Sigmoid colon (tissue), 4 donors: ENCODE measurements around the gene PAIP2B.

Experiments used
- EP300 ChIP-seq, 4 donors: sonication (generic); formaldehyde crosslinking; IDR thresholded peaks; one replicate each; pipeline ENCODE4 v1.6.1; 2017; ENCODE audit warnings: antibody characterized with exemption in 4 of 4
- POLR2A ChIP-seq, 2 donors: fragments of 450-650 bp; IDR thresholded peaks; one replicate each; pipeline ENCODE4 v1.6.1; 2016; ENCODE audit warnings: antibody characterized with exemption in 2 of 2, mild to moderate bottlenecking in 2 of 2, moderate library complexity in 2 of 2
- POLR2AphosphoS5 ChIP-seq, 4 donors: sonication (generic); formaldehyde crosslinking; IDR thresholded peaks; one replicate each; pipeline ENCODE4 v1.6.1; 2017; ENCODE audit warnings: antibody characterized with exemption in 4 of 4
- TF ChIP-seq, protein P1 (sequence below), 4 experiments: fragments of 450-650 bp in 3 of 4; fragments of 200-600 bp in 1 of 4; IDR thresholded peaks; one replicate each; pipeline ENCODE4 v1.5.1; 2016 to 2019; ENCODE audit warnings: antibody characterized with exemption in 4 of 4, mild to moderate bottlenecking in 3 of 4, moderate library complexity in 2 of 4

- TF ChIP-seq, protein P1, sequence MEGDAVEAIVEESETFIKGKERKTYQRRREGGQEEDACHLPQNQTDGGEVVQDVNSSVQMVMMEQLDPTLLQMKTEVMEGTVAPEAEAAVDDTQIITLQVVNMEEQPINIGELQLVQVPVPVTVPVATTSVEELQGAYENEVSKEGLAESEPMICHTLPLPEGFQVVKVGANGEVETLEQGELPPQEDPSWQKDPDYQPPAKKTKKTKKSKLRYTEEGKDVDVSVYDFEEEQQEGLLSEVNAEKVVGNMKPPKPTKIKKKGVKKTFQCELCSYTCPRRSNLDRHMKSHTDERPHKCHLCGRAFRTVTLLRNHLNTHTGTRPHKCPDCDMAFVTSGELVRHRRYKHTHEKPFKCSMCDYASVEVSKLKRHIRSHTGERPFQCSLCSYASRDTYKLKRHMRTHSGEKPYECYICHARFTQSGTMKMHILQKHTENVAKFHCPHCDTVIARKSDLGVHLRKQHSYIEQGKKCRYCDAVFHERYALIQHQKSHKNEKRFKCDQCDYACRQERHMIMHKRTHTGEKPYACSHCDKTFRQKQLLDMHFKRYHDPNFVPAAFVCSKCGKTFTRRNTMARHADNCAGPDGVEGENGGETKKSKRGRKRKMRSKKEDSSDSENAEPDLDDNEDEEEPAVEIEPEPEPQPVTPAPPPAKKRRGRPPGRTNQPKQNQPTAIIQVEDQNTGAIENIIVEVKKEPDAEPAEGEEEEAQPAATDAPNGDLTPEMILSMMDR (IDR thresholded peaks at IDR 0.05), result no peak
- TF ChIP-seq EP300 (IDR thresholded peaks at IDR 0.05) (no peak), POLR2AphosphoS5 (IDR thresholded peaks at IDR 0.05) (no peak), POLR2A (IDR thresholded peaks at IDR 0.05) (no peak)
These were observed 9.2 kb upstream of the PAIP2B start for GRCh38 chr2:71235930-71236587.
